IMR-90 (cell line): ENCODE results near the gene ARL14. TPM values are rescaled to one million over a fixed set of nuclear protein-coding genes. Genes with fewer than 3 reads are reported as not detected.
"Not testable (repeated sequence)": the region's sequence is repeated elsewhere in the genome, so short reads cannot be mapped to it uniquely, and the experiment has no call there.

ENCODE experiments used
- ATAC-seq: fragments of 200-7000 bp; cut with Tn5 transposase; 2 replicates; pipeline ENCODE4 v1.9.1; 2020; ENCODE audit warnings: low read depth, mild to moderate bottlenecking, moderate library complexity
- BruUV-seq: library from RNA; stranded (reverse); fragments of 400-500 nt; replicated peaks from 2 replicates; lab custom pipeline; 2021; lab: Mats Ljungman, UMichigan
- CTCF ChIA-PET: fragments of 300-600 bp; formaldehyde crosslinking; extraction: SDS; loops from one replicate; lab custom pipeline; 2021; ENCODE audit warnings: antibody characterized with exemption; lab: Yijun Ruan, JAX
- POLR2A ChIA-PET: fragments of 300-600 bp; sonication (Branson Sonifier 250); formaldehyde crosslinking; loops from one replicate; lab custom pipeline; 2022; ENCODE audit warnings: antibody characterized with exemption; ENCODE audit not compliant: unreplicated experiment; lab: Charles Lee
- DNase-seq: peaks from one replicate; pipeline ENCODE4 v3.0.0; 2013
- H2AFZ ChIP-seq: replicated peaks from 2 replicates; pipeline ENCODE3; 2013; ENCODE audit warnings: low read length, mild to moderate bottlenecking; ENCODE audit not compliant: poor library complexity
- H2AK5ac ChIP-seq: 2 replicates; pipeline ENCODE4 v1.6.1; 2013; ENCODE audit warnings: low read depth, low read length, inconsistent platforms
- H2AK9ac ChIP-seq: replicated peaks from 2 replicates; pipeline ENCODE3; 2013; ENCODE audit warnings: mild to moderate bottlenecking, low read depth, low read length, moderate library complexity; ENCODE audit not compliant: poor library complexity
- H2BK120ac ChIP-seq: 2 replicates; pipeline ENCODE4 v1.6.1; 2013; ENCODE audit warnings: low read depth, low read length, inconsistent platforms
- H2BK15ac ChIP-seq: 3 replicates; pipeline ENCODE4 v1.6.1; 2013; ENCODE audit warnings: low read depth, low read length, inconsistent platforms
- H2BK20ac ChIP-seq: 2 replicates; pipeline ENCODE4 v1.6.1; 2013; ENCODE audit warnings: low read depth, mild to moderate bottlenecking, inconsistent platforms, low read length, moderate library complexity
- H2BK5ac ChIP-seq: 2 replicates; pipeline ENCODE4 v1.6.1; 2013; ENCODE audit warnings: mild to moderate bottlenecking, low read depth, low read length, inconsistent platforms; ENCODE audit not compliant: poor library complexity, severe bottlenecking
- H3K14ac ChIP-seq: replicated peaks from 2 replicates; pipeline ENCODE4 v1.6.1; 2013; ENCODE audit warnings: low read depth, low read length, inconsistent platforms
- H3K18ac ChIP-seq: 2 replicates; pipeline ENCODE4 v1.6.1; 2013; ENCODE audit warnings: low read depth, low read length, control low read depth
- H3K23ac ChIP-seq: 2 replicates; pipeline ENCODE4 v1.6.1; 2013; ENCODE audit warnings: low read depth, low read length, inconsistent platforms
- H3K27ac ChIP-seq: 2 replicates; pipeline ENCODE4 v1.5.1; 2013; ENCODE audit warnings: mild to moderate bottlenecking, control low read depth, low read length; ENCODE audit not compliant: insufficient read depth
- H3K27me3 ChIP-seq: 2 replicates; pipeline ENCODE4 v1.6.1; 2013; ENCODE audit warnings: low read length; ENCODE audit not compliant: control insufficient read depth, insufficient read depth
- H3K36me3 ChIP-seq: 2 replicates; pipeline ENCODE4 v1.6.1; 2013; ENCODE audit warnings: low read length, mixed read lengths; ENCODE audit not compliant: control insufficient read depth, insufficient read depth
- H3K4ac ChIP-seq: 2 replicates; pipeline ENCODE4 v1.6.1; 2013; ENCODE audit warnings: low read depth, low read length, inconsistent platforms
- H3K4me1 ChIP-seq: 2 replicates; pipeline ENCODE4 v1.6.1; 2013; ENCODE audit warnings: low read length, mixed read lengths; ENCODE audit not compliant: control insufficient read depth, insufficient read depth
- H3K4me2 ChIP-seq: 2 replicates; pipeline ENCODE4 v1.6.1; 2013; ENCODE audit warnings: low read depth, mild to moderate bottlenecking, control low read depth, low read length, moderate library complexity
- H3K4me3 ChIP-seq: 2 replicates; pipeline ENCODE4 v1.5.1; 2013; ENCODE audit warnings: low read depth, mild to moderate bottlenecking, control low read depth, low read length, moderate library complexity; ENCODE audit not compliant: insufficient read depth
- H3K56ac ChIP-seq: 2 replicates; pipeline ENCODE4 v1.6.1; 2013; ENCODE audit warnings: low read length, inconsistent platforms; ENCODE audit not compliant: insufficient read depth; ENCODE audit errors: extremely low read depth
- H3K79me1 ChIP-seq, 2 experiments: 2 replicates each; pipeline ENCODE4 v1.6.1; 2013; ENCODE audit warnings: low read length in 2 of 2, inconsistent platforms in 1 of 2, low read depth in 1 of 2
- H3K9ac ChIP-seq: 2 replicates; pipeline ENCODE4 v1.6.1; 2013; ENCODE audit warnings: low read depth, low read length, control low read depth
- H3K9me1 ChIP-seq: 2 replicates; pipeline ENCODE4 v1.6.1; 2013; ENCODE audit warnings: low read length, inconsistent platforms; ENCODE audit not compliant: insufficient read depth
- H3K9me3 ChIP-seq: 2 replicates; pipeline ENCODE4 v1.6.1; 2013; ENCODE audit warnings: low read length; ENCODE audit not compliant: control insufficient read depth, insufficient read depth
- H4K20me1 ChIP-seq: 2 replicates; pipeline ENCODE4 v1.6.1; 2013; ENCODE audit warnings: low read length, inconsistent platforms; ENCODE audit not compliant: insufficient read depth
- H4K5ac ChIP-seq: 2 replicates; pipeline ENCODE4 v1.6.1; 2013; ENCODE audit warnings: mild to moderate bottlenecking, low read depth, low read length, control low read depth
- H4K8ac ChIP-seq, 2 experiments: 2 replicates each; pipeline ENCODE4 v1.6.1; 2013; ENCODE audit warnings: low read depth in 2 of 2, low read length in 2 of 2, control low read depth in 1 of 2, inconsistent platforms in 1 of 2
- H4K91ac ChIP-seq: 2 replicates; pipeline ENCODE4 v1.6.1; 2013; ENCODE audit warnings: low read depth, low read length, inconsistent platforms; ENCODE audit not compliant: insufficient read depth
- RCOR1 ChIP-seq: IDR thresholded peaks from 2 replicates; pipeline ENCODE4 v1.6.1; 2012; ENCODE audit warnings: mild to moderate bottlenecking, low read length, improper control_type of control experiment; ENCODE audit not compliant: insufficient replicate concordance
- WGBS, 2 experiments: methylation state at CpG; one replicate each; pipeline versions ENCODE4 v1.1.5 to v1.1.7; 2013; ENCODE audit warnings: missing lambda C conversion rate in 2 of 2; ENCODE audit not compliant: insufficient read length in 1 of 2; ENCODE audit errors: extremely low coverage in 2 of 2; 5-methylcytosine and 5-hydroxymethylcytosine counted together
- dilution Hi-C: fragments of 300-500 bp; cut with HindIII; formaldehyde crosslinking; loops from one replicate; pipeline ENCODE4 v1.14.3; 2018; ENCODE audit warnings: low sequenced_read_pairs; ENCODE audit not compliant: unreplicated experiment
- in situ Hi-C: fragments of 300-500 bp; cut with MboI; formaldehyde crosslinking; loops from 3 replicates; pipeline ENCODE4 v1.14.3; 2019; ENCODE audit warnings: low sequenced_read_pairs, inconsistent platforms, mixed read lengths
- intact Hi-C: fragments of 100-400 bp; cut with micrococcal nuclease; formaldehyde crosslinking; loops from 2 replicates; pipeline ENCODE4 v1.10.0; 2022
- polyA plus RNA-seq, 3 experiments: library from polyadenylated mRNA; depleted of rRNA; stranded (reverse); fragments of >200 nt; gene quantifications; 2 replicates each; pipeline ENCODE4 v1.2.3, GENCODE V29; 2012; ENCODE audit warnings: low replicate concordance in 1 of 3
- total RNA-seq: library from RNA; depleted of rRNA; stranded (reverse); fragments of >200 nt; gene quantifications from 2 replicates; pipeline ENCODE4 v1.2.3, GENCODE V29; 2012

Gene ARL14
- total and polyA plus RNA-seq, 2 of the 4 experiments (the other 2 are of a cell fraction): 0.15 to 0.18 TPM

DNA sequence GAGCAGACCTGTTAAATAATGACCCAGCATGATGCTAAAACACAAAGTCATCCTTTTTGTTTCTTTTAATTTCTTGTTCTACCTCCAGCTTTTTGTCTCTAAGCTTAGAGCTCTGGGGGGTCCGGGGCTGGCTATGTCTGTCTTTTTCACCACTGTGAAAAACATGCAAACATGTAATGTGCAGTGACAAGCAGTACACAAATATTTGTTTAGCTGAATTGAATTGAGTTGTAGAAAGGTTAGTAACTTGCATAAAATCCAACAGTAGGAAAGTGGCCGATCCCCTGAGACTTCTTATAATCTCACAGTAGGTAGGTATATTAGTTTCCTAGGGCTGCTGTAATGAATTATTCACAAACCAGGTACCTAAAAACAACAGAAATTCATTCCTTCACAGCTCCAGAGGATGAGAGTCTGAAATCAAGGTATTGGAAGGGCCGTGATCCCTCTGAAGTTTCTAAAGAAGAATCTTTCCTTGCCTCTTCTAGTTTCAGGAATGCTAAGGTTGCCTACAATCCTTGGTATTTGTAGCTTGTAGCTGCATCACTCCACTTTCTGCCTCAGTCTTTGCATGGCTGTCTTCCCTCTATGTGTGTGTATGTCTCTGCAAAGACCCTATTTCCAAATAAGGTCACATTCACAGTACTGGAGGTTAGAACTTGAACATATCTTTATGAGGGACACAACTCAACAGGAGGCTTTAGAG lies 32.7 kb downstream of the ARL14 start:
- no peak overlapping the region for H3K18ac ChIP-seq
- H4K20me1 ChIP-seq: no peaks in the 10 kb centered on the region
- no peaks in the 10 kb centered on the region for H3K4me1 ChIP-seq
- peaks cover 7% of the 10 kb centered on the region for H3K27me3 ChIP-seq
- H4K91ac ChIP-seq: no peak overlapping the region
- dilution Hi-C loops: no loop called here
- no peak overlapping the region for H2AK5ac ChIP-seq
- intact Hi-C loops: loop anchor here (5.0 to 10.0 kb wide), 2 partner anchors 565 to 713 kb away; no protein-coding TSS in a partner anchor
- no peak overlapping the region for H4K8ac ChIP-seq
- H3K36me3 ChIP-seq: no peaks in the 10 kb centered on the region
- H2BK120ac ChIP-seq: no peak overlapping the region
- H3K4me2 ChIP-seq: no peak overlapping the region
- H2BK5ac ChIP-seq: no peak overlapping the region
- H3K9me1 ChIP-seq: no peaks in the 10 kb centered on the region
- no peak overlapping the region for H3K4ac ChIP-seq
- ChIA-PET CTCF (interaction anchor here (1.4 kb wide), 1 partner anchor 24 kb away, joined by 4 read pairs; no protein-coding TSS in a partner anchor), POLR2A (no interaction called here)
- in situ Hi-C loops: loop anchor here (10.0 to 25.0 kb wide), 2 partner anchors 225 to 703 kb away; no protein-coding TSS in a partner anchor
- H4K5ac ChIP-seq: no peak overlapping the region
- no TSS peak for BruUV-seq
- H2AFZ ChIP-seq: no peak overlapping the region
- no peak for TF ChIP-seq RCOR1
- H2AK9ac ChIP-seq: no peak overlapping the region
- H3K4me3 ChIP-seq: no peak overlapping the region
- no peaks in the 10 kb centered on the region for H3K9me3 ChIP-seq
- H3K9ac ChIP-seq: no peak overlapping the region
- no peak overlapping the region for H3K14ac ChIP-seq
- no peak overlapping the region for H3K27ac ChIP-seq
- DNase-seq: no peak
- H2BK20ac ChIP-seq: no peak overlapping the region
- no peak overlapping the region for H3K56ac ChIP-seq
- no peak overlapping the region for H2BK15ac ChIP-seq
- no peak overlapping the region for H3K23ac ChIP-seq
- no CpG with 5 or more reads among the region's 3 CpGs for WGBS, 2 experiments
- no peak for ATAC-seq
- H3K79me1 ChIP-seq: no peaks in the 10 kb centered on the region

DNA sequence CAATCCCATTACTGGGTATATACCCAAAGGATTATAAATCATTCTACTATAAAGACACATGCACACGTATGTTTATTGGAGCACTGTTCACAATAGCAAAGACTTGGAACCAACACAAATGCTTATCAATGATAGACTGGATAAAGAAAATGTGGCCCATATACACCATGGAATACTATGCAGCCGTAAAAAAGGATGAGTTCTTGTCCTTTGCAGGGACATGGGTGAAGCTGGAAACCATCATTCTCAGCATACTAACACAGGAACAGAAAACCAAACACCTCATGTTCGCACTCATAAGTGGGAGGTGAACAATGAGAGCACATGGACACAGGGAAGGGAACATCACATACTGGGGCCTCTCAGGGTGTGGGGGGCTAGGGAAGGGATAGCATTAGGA lies 36.2 kb downstream of the ARL14 start:
- H2BK5ac ChIP-seq, H3K27me3 ChIP-seq, H3K4me2 ChIP-seq, H3K9me3 ChIP-seq, H3K23ac ChIP-seq, H3K4me3 ChIP-seq, H4K20me1 ChIP-seq, H3K14ac ChIP-seq, H3K9ac ChIP-seq, H3K36me3 ChIP-seq, POLR2A ChIA-PET, H2BK20ac ChIP-seq, H4K8ac ChIP-seq, intact Hi-C loops, CTCF ChIA-PET, H2AK5ac ChIP-seq, H4K5ac ChIP-seq, H2BK120ac ChIP-seq, H3K18ac ChIP-seq, H4K91ac ChIP-seq, H3K9me1 ChIP-seq, H3K56ac ChIP-seq, DNase-seq, dilution Hi-C loops, H2AFZ ChIP-seq, H3K4me1 ChIP-seq, H2AK9ac ChIP-seq, ATAC-seq, H3K79me1 ChIP-seq, H2BK15ac ChIP-seq, H3K4ac ChIP-seq, BruUV-seq, H3K27ac ChIP-seq: not testable (repeated sequence)
- no CpG with 5 or more reads among the region's 3 CpGs for WGBS, 2 experiments
- in situ Hi-C loops: loop anchor here (10.0 to 25.0 kb wide), 2 partner anchors 222 to 699 kb away; no protein-coding TSS in a partner anchor
